DND-41 (cell line): ENCODE measurements around the gene FAM107A.

ENCODE experiments used
- ATAC-seq: fragments of 200-7000 bp; cut with Tn5 transposase; 3 replicates; pipeline ENCODE4 v1.9.1; 2021; ENCODE audit warnings: low read depth; ENCODE audit not compliant: insufficient read depth
- DNase-seq: peaks from one replicate; pipeline ENCODE4 v3.0.0-alpha.2; 2020
- H2AFZ ChIP-seq: 2 replicates; pipeline ENCODE4 v1.6.0; 2012; ENCODE audit warnings: low read depth, low read length
- H3K27ac ChIP-seq: 2 replicates; pipeline ENCODE4 v1.5.1; 2012; ENCODE audit warnings: low read length, inconsistent platforms
- H3K27me3 ChIP-seq: fragments of 200-600 bp; sonication (generic); 2 replicates; pipeline ENCODE4 v1.6.0; 2012; ENCODE audit warnings: low read length, mild to moderate bottlenecking, inconsistent platforms; ENCODE audit not compliant: insufficient read depth, poor library complexity
- H3K36me3 ChIP-seq: 2 replicates; pipeline ENCODE4 v1.5.1; 2012; ENCODE audit warnings: low read length, inconsistent platforms; ENCODE audit not compliant: insufficient read depth
- H3K4me1 ChIP-seq: 2 replicates; pipeline ENCODE4 v1.5.1; 2012; ENCODE audit warnings: mild to moderate bottlenecking, low read length; ENCODE audit not compliant: insufficient read depth
- H3K4me2 ChIP-seq: 2 replicates; pipeline ENCODE4 v1.6.0; 2012; ENCODE audit warnings: mild to moderate bottlenecking, moderate library complexity, low read length, inconsistent platforms; ENCODE audit not compliant: insufficient read depth
- H3K4me3 ChIP-seq, 2 experiments: fragments of 200-600 bp in 1 of 2; shearing (Covaris generic) in 1 of 2; 2 replicates each; pipeline ENCODE4 v1.5.1; 2012 to 2016; ENCODE audit warnings: inconsistent platforms in 2 of 2, low read length in 2 of 2, mild to moderate bottlenecking in 2 of 2, low read depth in 1 of 2, moderate library complexity in 1 of 2
- H3K79me2 ChIP-seq: 2 replicates; pipeline ENCODE4 v1.6.0; 2012; ENCODE audit warnings: low read length, inconsistent platforms; ENCODE audit not compliant: insufficient read depth
- H3K9ac ChIP-seq: 2 replicates; pipeline ENCODE4 v1.6.0; 2012; ENCODE audit warnings: low read depth, mild to moderate bottlenecking, inconsistent platforms, low read length, moderate library complexity
- H3K9me3 ChIP-seq: 2 replicates; pipeline ENCODE4 v1.5.1; 2012; ENCODE audit warnings: low read length, moderate library complexity, mild to moderate bottlenecking, inconsistent platforms; ENCODE audit not compliant: insufficient read depth, severe bottlenecking
- H4K20me1 ChIP-seq: 2 replicates; pipeline ENCODE4 v1.6.0; 2012; ENCODE audit warnings: low read length; ENCODE audit not compliant: insufficient read depth
- EZH2 ChIP-seq: IDR thresholded peaks from 3 replicates; pipeline ENCODE4 v1.6.1; 2012; ENCODE audit warnings: borderline replicate concordance, low read depth, mild to moderate bottlenecking, moderate library complexity, low read length, inconsistent platforms; ENCODE audit not compliant: severe bottlenecking
- TF ChIP-seq, protein P1 (sequence below): IDR thresholded peaks from 2 replicates; pipeline ENCODE4 v1.5.1; 2012; ENCODE audit warnings: borderline replicate concordance, low read length, moderate library complexity, mild to moderate bottlenecking; ENCODE audit not compliant: poor library complexity, severe bottlenecking; ENCODE audit errors: extremely low read depth

FAM107A gene

DNA sequence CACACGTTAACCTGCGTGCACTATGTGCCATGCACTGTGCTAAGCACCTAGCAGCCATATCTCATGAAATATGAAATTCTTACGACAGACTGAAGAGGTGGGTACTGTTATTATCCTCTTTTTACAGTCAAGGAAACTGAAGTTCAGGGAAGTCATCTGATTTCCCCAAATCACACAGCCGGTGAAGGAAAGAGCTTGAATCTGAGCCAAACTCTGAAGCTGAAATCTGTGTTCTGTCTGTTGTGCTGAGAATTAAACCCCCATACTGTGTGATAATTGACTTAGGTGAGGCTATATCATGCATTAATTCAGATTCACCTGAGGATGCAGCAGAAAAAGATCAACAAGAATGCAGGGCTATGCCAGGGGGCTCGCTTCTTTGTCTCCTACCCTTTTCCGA lies 475 bp downstream of the FAM107A start:
- ATAC-seq (no peak), DNase-seq (no peak)
- Histone ChIP-seq H3K9me3 (no peaks in the 10 kb centered on the region), H2AFZ (no peak overlapping the region), H3K36me3 (no peaks in the 10 kb centered on the region), H3K9ac (no peak overlapping the region), H3K4me3 (no peak overlapping the region), H3K27me3 (peaks cover 9% of the 10 kb centered on the region), H3K79me2 (no peaks in the 10 kb centered on the region), H3K4me2 (no peak overlapping the region), H3K4me1 (no peaks in the 10 kb centered on the region), H4K20me1 (no peaks in the 10 kb centered on the region; the same call in 1 of the 2 replicates), H3K27ac (no peak overlapping the region)
- no peak for TF ChIP-seq EZH2
- TF ChIP-seq, protein P1, sequence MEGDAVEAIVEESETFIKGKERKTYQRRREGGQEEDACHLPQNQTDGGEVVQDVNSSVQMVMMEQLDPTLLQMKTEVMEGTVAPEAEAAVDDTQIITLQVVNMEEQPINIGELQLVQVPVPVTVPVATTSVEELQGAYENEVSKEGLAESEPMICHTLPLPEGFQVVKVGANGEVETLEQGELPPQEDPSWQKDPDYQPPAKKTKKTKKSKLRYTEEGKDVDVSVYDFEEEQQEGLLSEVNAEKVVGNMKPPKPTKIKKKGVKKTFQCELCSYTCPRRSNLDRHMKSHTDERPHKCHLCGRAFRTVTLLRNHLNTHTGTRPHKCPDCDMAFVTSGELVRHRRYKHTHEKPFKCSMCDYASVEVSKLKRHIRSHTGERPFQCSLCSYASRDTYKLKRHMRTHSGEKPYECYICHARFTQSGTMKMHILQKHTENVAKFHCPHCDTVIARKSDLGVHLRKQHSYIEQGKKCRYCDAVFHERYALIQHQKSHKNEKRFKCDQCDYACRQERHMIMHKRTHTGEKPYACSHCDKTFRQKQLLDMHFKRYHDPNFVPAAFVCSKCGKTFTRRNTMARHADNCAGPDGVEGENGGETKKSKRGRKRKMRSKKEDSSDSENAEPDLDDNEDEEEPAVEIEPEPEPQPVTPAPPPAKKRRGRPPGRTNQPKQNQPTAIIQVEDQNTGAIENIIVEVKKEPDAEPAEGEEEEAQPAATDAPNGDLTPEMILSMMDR = no peak

DNA sequence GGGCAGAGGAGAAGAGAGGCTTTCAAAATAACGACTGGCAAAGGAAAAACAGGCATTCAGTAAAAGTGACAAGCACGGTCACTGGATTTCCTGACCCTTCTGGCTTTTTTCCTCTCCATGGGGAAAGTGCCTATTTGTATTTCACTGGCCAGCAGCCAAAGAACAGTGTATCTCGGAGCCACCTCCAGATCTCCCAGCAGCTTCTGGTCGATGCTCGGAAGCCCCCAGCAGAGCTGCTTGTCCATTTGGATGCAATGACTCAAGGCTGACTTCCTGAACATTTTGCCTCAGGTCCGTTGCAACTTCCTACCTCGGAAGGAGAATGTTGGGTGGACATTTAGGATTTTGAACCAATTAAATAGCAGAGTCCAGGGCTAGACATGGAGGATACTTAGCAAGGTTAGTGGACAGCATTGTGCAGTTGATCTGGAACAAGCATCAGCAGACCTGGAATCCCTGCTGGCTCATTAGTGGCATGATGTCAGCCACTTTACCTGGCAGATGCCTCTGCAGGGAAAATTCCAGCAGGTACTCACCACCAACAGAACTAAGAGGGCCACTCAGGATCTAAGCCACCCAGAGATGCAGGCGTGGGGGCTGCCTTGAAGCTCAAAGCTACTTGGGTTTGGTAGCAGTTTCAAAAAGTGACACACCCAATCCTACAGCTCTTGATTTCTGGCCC lies 1.1 kb downstream of the FAM107A start:
- no peaks in the 10 kb centered on the region for H3K9me3 ChIP-seq
- ATAC-seq = no peak

DNA sequence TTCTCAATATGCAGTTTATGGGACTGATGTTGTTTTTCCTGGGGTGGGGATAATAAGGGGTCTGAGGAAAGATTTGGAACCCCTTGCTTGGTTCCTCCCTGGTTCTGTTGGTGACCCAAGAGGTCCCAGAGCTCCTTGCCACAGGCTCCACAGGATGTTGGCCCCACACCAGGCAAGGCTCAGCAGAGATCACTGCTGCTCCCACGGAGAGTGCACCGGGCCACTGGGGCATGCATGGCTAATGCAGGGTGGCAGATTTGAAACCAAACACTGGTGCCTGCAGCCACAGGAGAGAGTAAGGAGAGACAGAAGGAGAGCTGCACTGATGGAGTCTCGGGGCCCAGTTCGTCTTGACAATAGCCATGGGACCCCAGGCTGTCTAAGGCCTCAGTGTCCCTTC lies 2.5 kb downstream of the FAM107A start:
- no peak overlapping the region for H2AFZ ChIP-seq
- H4K20me1 ChIP-seq = no peaks in the 10 kb centered on the region; the same call in 1 of the 2 replicates
- H3K79me2 ChIP-seq = no peaks in the 10 kb centered on the region
- no peak for TF ChIP-seq EZH2
- TF ChIP-seq, protein P1 = no peak
- no peaks in the 10 kb centered on the region for H3K4me1 ChIP-seq
- H3K9ac ChIP-seq = no peak overlapping the region
- DNase-seq (no peak), ATAC-seq (no peak)
- H3K4me3 ChIP-seq = no peak overlapping the region
- H3K27ac ChIP-seq = no peak overlapping the region
- no peaks in the 10 kb centered on the region for H3K36me3 ChIP-seq
- H3K27me3 ChIP-seq = peaks cover 12% of the 10 kb centered on the region
- H3K9me3 ChIP-seq = no peaks in the 10 kb centered on the region
- no peak overlapping the region for H3K4me2 ChIP-seq

More for the DNA sequence above, 1.1 kb downstream of the FAM107A start:
- Histone ChIP-seq H3K27me3 (peaks cover 11% of the 10 kb centered on the region), H3K4me1 (no peaks in the 10 kb centered on the region), H3K79me2 (no peaks in the 10 kb centered on the region), H4K20me1 (no peaks in the 10 kb centered on the region; the same call in 1 of the 2 replicates), H3K36me3 (no peaks in the 10 kb centered on the region), H3K4me2 (no peak overlapping the region), H3K9ac (no peak overlapping the region), H2AFZ (no peak overlapping the region), H3K27ac (no peak overlapping the region), H3K4me3 (no peak overlapping the region)
- DNase-seq = no peak
- TF ChIP-seq, protein P1 = no peak
- no peak for TF ChIP-seq EZH2

DNA sequence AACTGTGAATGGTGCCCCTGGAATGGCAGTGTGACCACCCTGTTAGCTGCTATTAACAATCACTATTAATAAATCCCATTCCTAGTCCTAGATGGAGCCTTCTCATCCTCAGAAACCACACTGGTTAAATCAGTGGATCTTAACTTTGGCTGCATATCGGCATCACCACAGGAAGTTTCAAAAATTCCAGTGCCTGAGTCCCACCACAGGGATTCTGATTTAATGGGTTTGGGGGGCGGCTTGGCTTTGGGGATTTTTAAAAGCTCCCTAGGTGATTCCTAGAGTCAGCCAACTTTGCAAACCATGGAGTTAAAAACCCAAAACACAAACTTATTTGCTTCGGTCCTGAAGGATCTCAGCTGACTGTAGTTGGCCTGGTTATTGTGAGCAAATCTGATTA lies 3.1 kb downstream of the FAM107A start:
- no peaks in the 10 kb centered on the region for H3K4me1 ChIP-seq
- H3K27ac ChIP-seq = no peak overlapping the region
- H3K79me2 ChIP-seq = no peaks in the 10 kb centered on the region
- TF ChIP-seq EZH2 = no peak
- TF ChIP-seq, protein P1 = no peak
- H3K36me3 ChIP-seq = no peaks in the 10 kb centered on the region
- H3K9ac ChIP-seq = no peak overlapping the region
- no peaks in the 10 kb centered on the region; the same call in 1 of the 2 replicates for H4K20me1 ChIP-seq
- H2AFZ ChIP-seq = no peak overlapping the region
- no peak for ATAC-seq
- H3K4me2 ChIP-seq = no peak overlapping the region
- no peaks in the 10 kb centered on the region for H3K9me3 ChIP-seq
- H3K27me3 ChIP-seq = peaks cover 12% of the 10 kb centered on the region
- no peak overlapping the region for H3K4me3 ChIP-seq
- no peak for DNase-seq
